GM12878 (cell line): Measurements from ENCODE around the gene DKKL1. TPM values are rescaled to one million over a fixed set of nuclear protein-coding genes. Genes with fewer than 3 reads are reported as not detected.
A peak's percentile ranks its signal among the peaks of the same experiment; 100 is the strongest.

ENCODE experiments used
- ATAC-seq: fragments of 200-7000 bp; cut with Tn5 transposase; 3 replicates; pipeline ENCODE4 v1.9.1; 2020; ENCODE audit warnings: mild to moderate bottlenecking, moderate library complexity
- BruUV-seq: library from RNA; stranded (reverse); fragments of 400-500 nt; replicated peaks from 2 replicates; lab custom pipeline; 2021; lab: Mats Ljungman, UMichigan
- CTCF ChIA-PET: fragments of 300-600 bp; sonication (Branson Sonifier 250); formaldehyde crosslinking; extraction: SDS; loops from one replicate; lab custom pipeline; 2021; ENCODE audit warnings: inconsistent platforms; lab: Yijun Ruan, JAX
- POLR2A ChIA-PET: fragments of 350-600 bp; formaldehyde crosslinking; extraction: SDS; loops from one replicate; lab custom pipeline; 2021; ENCODE audit warnings: inconsistent platforms; lab: Charles Lee
- RAD21 ChIA-PET: fragments of 300-600 bp; sonication (Branson Sonifier 250); formaldehyde crosslinking; loops from one replicate; lab custom pipeline; 2023; ENCODE audit warnings: antibody characterized with exemption; ENCODE audit not compliant: unreplicated experiment; lab: Charles Lee
- SMC1A ChIA-PET: fragments of 300-600 bp; sonication (Branson Sonifier 250); formaldehyde crosslinking; loops from one replicate; lab custom pipeline; 2023; ENCODE audit not compliant: unreplicated experiment, uncharacterized antibody; lab: Charles Lee
- DNase-seq: peaks from one replicate; pipeline ENCODE4 v3.0.0-alpha.2; 2011; ENCODE audit warnings: low read depth, low spot score
- FAIRE-seq: peaks from 3 replicates; lab custom pipeline; 2011; peaks lifted over from hg19 to GRCh38; lab: Jason Lieb, UNC
- H2AFZ ChIP-seq: 2 replicates; pipeline ENCODE4 v1.6.0; 2011; ENCODE audit warnings: low read depth, low read length, control low read depth; ENCODE audit not compliant: control insufficient read depth
- H3K27ac ChIP-seq: 2 replicates; pipeline ENCODE4 v1.5.1; 2011; ENCODE audit warnings: control low read depth; ENCODE audit not compliant: control insufficient read depth, insufficient read depth
- H3K27me3 ChIP-seq, 2 experiments: replicated peaks in 1 of 2; 2 replicates each; pipeline versions ENCODE4 v1.6.0 to v1.6.1; 2011; ENCODE audit warnings: low read length in 1 of 2; ENCODE audit not compliant: control insufficient read depth in 2 of 2, insufficient read depth in 2 of 2
- H3K36me3 ChIP-seq, 2 experiments: 2 replicates each; pipeline ENCODE4 v1.5.1; 2011; ENCODE audit warnings: low read length in 1 of 2; ENCODE audit not compliant: control insufficient read depth in 2 of 2, insufficient read depth in 2 of 2
- H3K4me1 ChIP-seq: 2 replicates; pipeline ENCODE4 v1.6.1; 2011; ENCODE audit warnings: mild to moderate bottlenecking, low read length, moderate library complexity, mixed read lengths; ENCODE audit not compliant: control insufficient read depth, insufficient read depth
- H3K4me2 ChIP-seq: 2 replicates; pipeline ENCODE4 v1.6.0; 2011; ENCODE audit warnings: control low read depth; ENCODE audit not compliant: control insufficient read depth, insufficient read depth
- H3K4me3 ChIP-seq: fragments of 200-600 bp; sonication (generic); 2 replicates; pipeline ENCODE4 v1.5.1; 2016
- H3K79me2 ChIP-seq: 2 replicates; pipeline ENCODE4 v1.6.0; 2011; ENCODE audit warnings: low read length; ENCODE audit not compliant: control insufficient read depth, insufficient read depth
- H3K9ac ChIP-seq: 2 replicates; pipeline ENCODE4 v1.8.0; 2011; ENCODE audit warnings: low read length, control low read depth, mixed read lengths; ENCODE audit not compliant: control insufficient read depth, insufficient read depth
- H3K9me3 ChIP-seq: replicated peaks from 3 replicates; pipeline ENCODE4 v1.5.1; 2011; ENCODE audit warnings: mild to moderate bottlenecking, low read length; ENCODE audit not compliant: control insufficient read depth, insufficient read depth
- H4K20me1 ChIP-seq: 2 replicates; pipeline ENCODE4 v1.6.0; 2011; ENCODE audit not compliant: control insufficient read depth, insufficient read depth
- ATF2 ChIP-seq: IDR thresholded peaks from 2 replicates; pipeline ENCODE4 v1.6.1; 2012; ENCODE audit warnings: low read length, inconsistent platforms
- BCLAF1 ChIP-seq: fragments of 450-650 bp; IDR thresholded peaks from 2 replicates; pipeline ENCODE4 v1.6.1; 2017; ENCODE audit warnings: antibody characterized with exemption, mild to moderate bottlenecking, moderate library complexity
- CBX5 ChIP-seq: sonication (generic); IDR thresholded peaks from 2 replicates; pipeline ENCODE4 v1.6.1; 2016; ENCODE audit warnings: low read depth, moderate library complexity, mild to moderate bottlenecking, inconsistent platforms
- CTCF ChIP-seq, 3 experiments: IDR thresholded peaks in 2 of 3; conservative IDR thresholded peaks in 1 of 3; 2 replicates each; pipeline ENCODE4 v1.5.1; 2011; ENCODE audit warnings: low read depth in 3 of 3, low read length in 3 of 3, mild to moderate bottlenecking in 3 of 3, control low read depth in 2 of 3, moderate library complexity in 2 of 3, inconsistent platforms in 1 of 3, mixed read lengths in 1 of 3; ENCODE audit not compliant: control insufficient read depth in 2 of 3, insufficient read depth in 1 of 3; ENCODE audit errors: extremely low read depth in 1 of 3
- DPF2 ChIP-seq: fragments of 450-650 bp; IDR thresholded peaks from 2 replicates; pipeline ENCODE4 v1.6.1; 2017; ENCODE audit warnings: mild to moderate bottlenecking
- IKZF2 ChIP-seq, 2 experiments: fragments of 450-650 bp; IDR thresholded peaks; 2 replicates each; pipeline ENCODE4 v1.6.1; 2017; ENCODE audit warnings: mild to moderate bottlenecking in 2 of 2, moderate library complexity in 2 of 2
- IRF3 ChIP-seq: fragments of 450-650 bp; IDR thresholded peaks from 2 replicates; pipeline ENCODE4 v1.6.1; 2014; ENCODE audit warnings: mild to moderate bottlenecking
- NFIC ChIP-seq: IDR thresholded peaks from 2 replicates; pipeline ENCODE4 v1.6.1; 2012; ENCODE audit warnings: low read depth, mild to moderate bottlenecking, inconsistent platforms, low read length, moderate library complexity
- SIN3A ChIP-seq: IDR thresholded peaks from 2 replicates; pipeline ENCODE4 v1.6.1; 2012; ENCODE audit warnings: low read depth, low read length, improper control_type of control experiment
- STAT1 ChIP-seq: fragments of 450-650 bp; conservative IDR thresholded peaks from 2 replicates; pipeline ENCODE4 v1.6.1; 2014; ENCODE audit warnings: antibody characterized with exemption, mild to moderate bottlenecking
- YBX1 ChIP-seq: fragments of 450-650 bp; IDR thresholded peaks from 2 replicates; pipeline ENCODE4 v1.6.1; 2016; ENCODE audit warnings: antibody characterized with exemption
- WGBS: methylation state at CpG from one replicate; pipeline ENCODE4 v1.1.6; 2016; ENCODE audit warnings: low lambda C conversion rate; ENCODE audit not compliant: insufficient replicate concordance, insufficient coverage; ENCODE audit errors: missing lambda C conversion rate; 5-methylcytosine and 5-hydroxymethylcytosine counted together
- in situ Hi-C: fragments of 300-500 bp; cut with MboI; formaldehyde crosslinking; loops from 9 replicates; pipeline ENCODE4 v1.14.3; 2018; ENCODE audit warnings: mixed read lengths
- intact Hi-C: fragments of 100-400 bp; cut with micrococcal nuclease; formaldehyde crosslinking; loops from one replicate; pipeline ENCODE4 v1.14.2; 2022; ENCODE audit not compliant: unreplicated experiment
- polyA plus RNA-seq, 11 experiments: library from polyadenylated mRNA; depleted of rRNA in 4 of 11; unstranded in 6 of 11; stranded (reverse) in 5 of 11; fragments of >200 nt; fragmentation: Nextera tagmentation in 4 of 11; fragmentation: Illumina TruSeq in 1 of 11; extraction: Ambion mirVana in 4 of 11; extraction: Trizol in 1 of 11; gene quantifications; 1 replicate in 1 of 11; 2 replicates in 10 of 11; pipeline versions ENCODE4 v1.2.1 to v1.2.3, GENCODE V29; 2011 to 2016; ENCODE audit warnings: inconsistent platforms in 2 of 11, missing spikeins in 2 of 11, low read depth in 1 of 11
- total RNA-seq, 4 experiments: library from RNA; depleted of rRNA in 3 of 4; stranded (reverse); fragments of >200 nt in 3 of 4; fragmentation: Illumina TruSeq in 1 of 4; extraction: Trizol in 1 of 4; gene quantifications; 2 replicates each; pipeline versions ENCODE4 v1.2.1 to v1.2.3, GENCODE V29; 2013 to 2021

DKKL1 gene
- total and polyA plus RNA-seq, 10 of the 15 experiments (the other 5 are each of a cell fraction or from before 2014, with no cell fraction given) = not detected

- TF ChIP-seq ATF2 = no peak
- TF ChIP-seq IKZF2 (IDR thresholded peaks at IDR 0.05) = peak; percentile 48; a peak in 2 of 4 replicates
- TF ChIP-seq SIN3A = no peak
Observed at GRCh38 chr19:49408816-49409440, 45.3 kb downstream of the DKKL1 start (continued).

- SMC1A ChIA-PET = interaction anchor here (1.2 kb wide), 1 partner anchor 14 kb away, joined by 4 read pairs; no protein-coding TSS in a partner anchor
- POLR2A ChIA-PET = interaction anchor here (0.7 to 1.5 kb wide), 6 partner anchors 9 to 908 kb away, joined by 3 to 5 read pairs (median 4); partner anchors contain the start of genes ALDH16A1 and PIH1D1
- RAD21 ChIA-PET = interaction anchor here (0.8 to 1.4 kb wide), 7 partner anchors 14 to 83 kb away, joined by 3 read pairs; partner anchors contain the start of gene PIH1D1
- H3K36me3 ChIP-seq = no peaks in the 10 kb centered on the region
- H3K9ac ChIP-seq = peak overlapping the region; percentile 48; the same call in 1 of the 2 replicates
- H3K27ac ChIP-seq = peak overlapping the region; percentile 62
- CTCF ChIA-PET = interaction anchor here (0.7 to 2.3 kb wide), 10 partner anchors 9 to 109 kb away, joined by 3 to 10 read pairs (median 4); no protein-coding TSS in a partner anchor
- peak overlapping the region; percentile 70 for H2AFZ ChIP-seq
- in situ Hi-C loops = no loop called here
- H3K4me2 ChIP-seq = peak overlapping the region; percentile 56
- no peaks in the 10 kb centered on the region for H3K79me2 ChIP-seq
- H3K4me3 ChIP-seq = no peak overlapping the region
- DNase-seq = peak; percentile 30
- H3K27me3 ChIP-seq = no peaks in the 10 kb centered on the region
- no peaks in the 10 kb centered on the region for H3K9me3 ChIP-seq
- BruUV-seq = no TSS peak
- peaks cover 17% of the 10 kb centered on the region for H3K4me1 ChIP-seq
- intact Hi-C loops = no loop called here
- no peaks in the 10 kb centered on the region for H4K20me1 ChIP-seq
- peak; percentile 83 for ATAC-seq
- 15% methylated on average over 5 of the region's 5 CpGs for WGBS
- FAIRE-seq = peak; percentile 72
- no peak for TF ChIP-seq BCLAF1
- TF ChIP-seq YBX1 = no peak
- no peak for TF ChIP-seq CTCF (IDR thresholded peaks at IDR 0.05 in 2 of 3, conservative IDR thresholded peaks at IDR 0.05 in 1 of 3; ENCODE audit: control insufficient read depth in 2 of 3, extremely low read depth in 1 of 3, insufficient read depth in 1 of 3, low read depth in 3 of 3, low read length in 3 of 3)
- TF ChIP-seq NFIC = no peak
- no peak for TF ChIP-seq IRF3
- 0 out of 2 replicates have a peak, but pooled peaks have one; percentile 21 for TF ChIP-seq DPF2
- no peak for TF ChIP-seq STAT1
- TF ChIP-seq CBX5 = no peak
Observed at GRCh38 chr19:49409441-49410029, 45.9 kb downstream of the DKKL1 start.
